ENCODE data around the gene AUTS2. TPM values are rescaled to one million over a fixed set of nuclear protein-coding genes. Genes with fewer than 3 reads are reported as not detected.

Gene AUTS2
- total and polyA plus RNA-seq, 9 of the 15 experiments (the other 6 are each of a cell fraction or from before 2014, with no cell fraction given) = 0.58 TPM; not detected in 8

GRCh38 chr7:70402069-70402468, 803.8 kb downstream of the AUTS2 start:
- in situ Hi-C loops (cut with MboI) = no loop called here
- no peaks in the 10 kb centered on the region for H3K36me3 ChIP-seq (ENCODE audit: control insufficient read depth, insufficient read depth, low read length)
- H3K9me1 ChIP-seq (ENCODE audit: control insufficient read depth, insufficient read depth, low read length) = no peaks in the 10 kb centered on the region
- ATAC-seq = no peak
- ChIA-PET CTCF (ENCODE audit: low intra/inter-chr PET ratio) (no interaction called here), POLR2A (no interaction called here)
- H4K20me1 ChIP-seq (replicated peaks; ENCODE audit: control insufficient read depth, insufficient read depth, low read length) = no peaks in the 10 kb centered on the region; the same call in 1 of the 2 replicates
- no peak overlapping the region for H3K4me3 ChIP-seq
- BruUV-seq (replicated peaks) = no TSS peak
- DNase-seq (ENCODE audit: extremely low read depth in 1 of 4, low spot score in 3 of 4) = no peak
- no peaks in the 10 kb centered on the region for H3K9me3 ChIP-seq (replicated peaks; ENCODE audit: control insufficient read depth, insufficient read depth, low read depth, low read length)
- no peak overlapping the region for H3K4me2 ChIP-seq (ENCODE audit: insufficient read depth, low read length)
- no peak overlapping the region for H3K9ac ChIP-seq (ENCODE audit: insufficient read depth in 1 of 2, low read depth in 2 of 2, low read length in 2 of 2)
- no peak overlapping the region for H3K27ac ChIP-seq (ENCODE audit: extremely low read depth, low read depth, low read length)
- FAIRE-seq = no peak
- intact Hi-C loops (cut with micrococcal nuclease) = no loop called here
- TF ChIP-seq ETV5 (CRISPR knock-in tag; IDR thresholded peaks at IDR 0.05; ENCODE audit: low read depth) = no peak
- TF ChIP-seq ID3 (CRISPR knock-in tag; IDR thresholded peaks at IDR 0.05) = no peak
- TF ChIP-seq ID3 (tag; IDR thresholded peaks at IDR 0.05) = no peak
- no peak for TF ChIP-seq E2F5 (CRISPR knock-in tag; IDR thresholded peaks at IDR 0.05)
- no peak for TF ChIP-seq ZNF445 (CRISPR knock-in tag; IDR thresholded peaks at IDR 0.05; ENCODE audit: low read depth)
- TF ChIP-seq CBX3 (IDR thresholded peaks at IDR 0.05; ENCODE audit: borderline replicate concordance in 1 of 2, low read length in 2 of 2) = no peak
- TF ChIP-seq TFAM (CRISPR knock-in tag; conservative IDR thresholded peaks at IDR 0.05) = no peak
- TF ChIP-seq ATF1 (CRISPR knock-in tag; IDR thresholded peaks at IDR 0.05) = no peak
- no peak for TF ChIP-seq ATF1 (tag; IDR thresholded peaks at IDR 0.05)
- no peak for TF ChIP-seq NONO (IDR thresholded peaks at IDR 0.05; ENCODE audit: low read depth in 2 of 2, low read length in 1 of 2)
- no peak for TF ChIP-seq PML (IDR thresholded peaks at IDR 0.05; ENCODE audit: low read length)
- no peak for TF ChIP-seq ZBTB34 (CRISPR knock-in tag; IDR thresholded peaks at IDR 0.05)
- 1% methylated on average over 3 of the region's 3 CpGs for WGBS (ENCODE audit: insufficient coverage, low coverage, missing lambda C conversion rate)
- H2AFZ ChIP-seq (ENCODE audit: low read depth, low read length) = no peak overlapping the region
- no peaks in the 10 kb centered on the region for H3K4me1 ChIP-seq (replicated peaks in 1 of 2; ENCODE audit: control insufficient read depth in 2 of 2, insufficient read depth in 2 of 2, low read length in 2 of 2)
- H3K79me2 ChIP-seq (ENCODE audit: control insufficient read depth, insufficient read depth, low read length) = no peaks in the 10 kb centered on the region
- peaks cover 8 to 16% of the 10 kb centered on the region in 2 experiments; a peak in 3 of 5 replicates for H3K27me3 ChIP-seq (ENCODE audit: control insufficient read depth in 2 of 2, insufficient read depth in 2 of 2, low read length in 2 of 2)
